IMR-90 (cell line): ENCODE results near the gene TMEM37.

Source experiments
- CEBPB ChIP-seq: IDR thresholded peaks from 2 replicates; pipeline ENCODE4 v1.6.1; 2012; ENCODE audit warnings: low read depth, low read length, improper control_type of control experiment
- CHD1 ChIP-seq: IDR thresholded peaks from 2 replicates; pipeline ENCODE4 v1.6.1; 2012; ENCODE audit warnings: low read depth, low read length, improper control_type of control experiment
- FOS ChIP-seq: fragments of 150-350 bp; IDR thresholded peaks from 2 replicates; pipeline ENCODE4 v1.6.1; 2016; ENCODE audit warnings: low read depth, low read length
- MAZ ChIP-seq: IDR thresholded peaks from 2 replicates; pipeline ENCODE4 v1.6.1; 2012; ENCODE audit warnings: low read depth, mild to moderate bottlenecking, low read length, improper control_type of control experiment, moderate library complexity, borderline replicate concordance
- MXI1 ChIP-seq: IDR thresholded peaks from 2 replicates; pipeline ENCODE4 v1.6.1; 2012; ENCODE audit warnings: low read depth, mild to moderate bottlenecking, low read length, moderate library complexity, borderline replicate concordance
- POLR2A ChIP-seq: IDR thresholded peaks from 2 replicates; pipeline ENCODE4 v1.6.1; 2012; ENCODE audit warnings: mild to moderate bottlenecking, low read depth, low read length
- RAD21 ChIP-seq: IDR thresholded peaks from 2 replicates; pipeline ENCODE4 v1.6.1; 2012; ENCODE audit warnings: low read length, improper control_type of control experiment
- RCOR1 ChIP-seq: IDR thresholded peaks from 2 replicates; pipeline ENCODE4 v1.6.1; 2012; ENCODE audit warnings: mild to moderate bottlenecking, low read length, improper control_type of control experiment; ENCODE audit not compliant: insufficient replicate concordance
- RFX5 ChIP-seq: IDR thresholded peaks from 2 replicates; pipeline ENCODE4 v1.8.0; 2012; ENCODE audit warnings: low read depth, mild to moderate bottlenecking, low read length, moderate library complexity
- SMC3 ChIP-seq: fragments of 150-350 bp; IDR thresholded peaks from 2 replicates; pipeline ENCODE4 v1.6.1; 2016; ENCODE audit warnings: low read depth, mild to moderate bottlenecking, antibody characterized with exemption, low read length, moderate library complexity
- TF ChIP-seq, protein P1 (sequence below): fragments of 150-350 bp; IDR thresholded peaks from 2 replicates; pipeline ENCODE4 v1.6.1; 2016; ENCODE audit warnings: low read depth, mild to moderate bottlenecking, low read length, moderate library complexity, borderline replicate concordance
- TF ChIP-seq, protein P2 (sequence below): conservative IDR thresholded peaks from 2 replicates; pipeline ENCODE4 v1.5.1; 2012; ENCODE audit warnings: mild to moderate bottlenecking, low read depth, low read length, improper control_type of control experiment

DNA sequence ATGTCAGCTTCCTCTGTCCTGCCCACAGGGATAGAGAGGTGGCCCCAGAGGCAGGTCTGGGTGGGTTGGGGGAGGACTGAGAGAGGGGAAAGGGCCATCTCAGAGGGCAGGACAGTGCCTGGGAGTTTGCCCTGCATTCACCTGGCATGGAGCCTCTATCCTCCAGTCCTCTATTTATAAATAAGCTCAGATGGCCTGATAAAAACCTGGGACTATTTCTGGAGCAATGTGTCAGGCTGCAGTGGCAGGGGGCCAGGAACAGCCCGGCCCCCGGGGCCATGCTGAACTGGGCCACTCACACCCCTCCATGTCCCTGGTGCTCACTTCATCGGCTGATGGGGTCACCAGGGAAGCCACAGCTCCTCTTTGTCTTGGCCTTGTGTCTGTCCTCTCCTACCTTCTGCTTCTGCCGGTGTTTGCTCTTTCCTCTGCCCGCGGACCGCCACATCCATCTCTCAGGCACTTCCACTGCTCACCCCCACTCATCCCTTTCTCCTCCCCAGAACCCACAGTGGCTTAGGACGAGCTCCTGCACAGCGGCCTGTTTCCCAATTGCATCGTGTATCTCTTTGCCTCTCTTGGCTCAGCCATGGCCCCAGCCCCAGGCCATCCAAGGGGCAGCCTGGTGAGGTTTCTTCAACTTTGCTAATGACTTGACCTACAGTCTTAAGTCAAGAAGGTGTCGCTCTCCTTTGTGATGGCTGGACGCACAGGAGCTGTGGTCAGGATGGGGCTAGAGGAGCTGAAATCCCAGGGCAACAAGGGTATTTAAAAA, 53.9 kb downstream of the TMEM37 start:
- TF ChIP-seq, protein P1, sequence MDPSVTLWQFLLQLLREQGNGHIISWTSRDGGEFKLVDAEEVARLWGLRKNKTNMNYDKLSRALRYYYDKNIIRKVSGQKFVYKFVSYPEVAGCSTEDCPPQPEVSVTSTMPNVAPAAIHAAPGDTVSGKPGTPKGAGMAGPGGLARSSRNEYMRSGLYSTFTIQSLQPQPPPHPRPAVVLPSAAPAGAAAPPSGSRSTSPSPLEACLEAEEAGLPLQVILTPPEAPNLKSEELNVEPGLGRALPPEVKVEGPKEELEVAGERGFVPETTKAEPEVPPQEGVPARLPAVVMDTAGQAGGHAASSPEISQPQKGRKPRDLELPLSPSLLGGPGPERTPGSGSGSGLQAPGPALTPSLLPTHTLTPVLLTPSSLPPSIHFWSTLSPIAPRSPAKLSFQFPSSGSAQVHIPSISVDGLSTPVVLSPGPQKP = no peak
- TF ChIP-seq, protein P2, sequence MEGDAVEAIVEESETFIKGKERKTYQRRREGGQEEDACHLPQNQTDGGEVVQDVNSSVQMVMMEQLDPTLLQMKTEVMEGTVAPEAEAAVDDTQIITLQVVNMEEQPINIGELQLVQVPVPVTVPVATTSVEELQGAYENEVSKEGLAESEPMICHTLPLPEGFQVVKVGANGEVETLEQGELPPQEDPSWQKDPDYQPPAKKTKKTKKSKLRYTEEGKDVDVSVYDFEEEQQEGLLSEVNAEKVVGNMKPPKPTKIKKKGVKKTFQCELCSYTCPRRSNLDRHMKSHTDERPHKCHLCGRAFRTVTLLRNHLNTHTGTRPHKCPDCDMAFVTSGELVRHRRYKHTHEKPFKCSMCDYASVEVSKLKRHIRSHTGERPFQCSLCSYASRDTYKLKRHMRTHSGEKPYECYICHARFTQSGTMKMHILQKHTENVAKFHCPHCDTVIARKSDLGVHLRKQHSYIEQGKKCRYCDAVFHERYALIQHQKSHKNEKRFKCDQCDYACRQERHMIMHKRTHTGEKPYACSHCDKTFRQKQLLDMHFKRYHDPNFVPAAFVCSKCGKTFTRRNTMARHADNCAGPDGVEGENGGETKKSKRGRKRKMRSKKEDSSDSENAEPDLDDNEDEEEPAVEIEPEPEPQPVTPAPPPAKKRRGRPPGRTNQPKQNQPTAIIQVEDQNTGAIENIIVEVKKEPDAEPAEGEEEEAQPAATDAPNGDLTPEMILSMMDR = no peak
- no peak for TF ChIP-seq RAD21
- TF ChIP-seq CEBPB = no peak
- no peak for TF ChIP-seq MXI1
- no peak for TF ChIP-seq POLR2A
- TF ChIP-seq SMC3 = no peak
- TF ChIP-seq CHD1 = no peak
- no peak for TF ChIP-seq MAZ
- TF ChIP-seq RCOR1 = no peak
- no peak for TF ChIP-seq FOS
- TF ChIP-seq RFX5 = no peak
